ENCODE data around the gene SECTM1.

GRCh38 chr17:82322526-82323453, 10.8 kb downstream of the SECTM1 start:
- TF ChIP-seq, protein P1, sequence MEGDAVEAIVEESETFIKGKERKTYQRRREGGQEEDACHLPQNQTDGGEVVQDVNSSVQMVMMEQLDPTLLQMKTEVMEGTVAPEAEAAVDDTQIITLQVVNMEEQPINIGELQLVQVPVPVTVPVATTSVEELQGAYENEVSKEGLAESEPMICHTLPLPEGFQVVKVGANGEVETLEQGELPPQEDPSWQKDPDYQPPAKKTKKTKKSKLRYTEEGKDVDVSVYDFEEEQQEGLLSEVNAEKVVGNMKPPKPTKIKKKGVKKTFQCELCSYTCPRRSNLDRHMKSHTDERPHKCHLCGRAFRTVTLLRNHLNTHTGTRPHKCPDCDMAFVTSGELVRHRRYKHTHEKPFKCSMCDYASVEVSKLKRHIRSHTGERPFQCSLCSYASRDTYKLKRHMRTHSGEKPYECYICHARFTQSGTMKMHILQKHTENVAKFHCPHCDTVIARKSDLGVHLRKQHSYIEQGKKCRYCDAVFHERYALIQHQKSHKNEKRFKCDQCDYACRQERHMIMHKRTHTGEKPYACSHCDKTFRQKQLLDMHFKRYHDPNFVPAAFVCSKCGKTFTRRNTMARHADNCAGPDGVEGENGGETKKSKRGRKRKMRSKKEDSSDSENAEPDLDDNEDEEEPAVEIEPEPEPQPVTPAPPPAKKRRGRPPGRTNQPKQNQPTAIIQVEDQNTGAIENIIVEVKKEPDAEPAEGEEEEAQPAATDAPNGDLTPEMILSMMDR (IDR thresholded peaks at IDR 0.05; ENCODE audit: low read depth, low read length, poor library complexity, severe bottlenecking), result no peak
- no peak for TF ChIP-seq EZH2phosphoT487 (IDR thresholded peaks at IDR 0.05; ENCODE audit: borderline replicate concordance, low read length)

Measured in DOHH2 (cell line).